Ishikawa (cell line): ENCODE data around the gene SAYSD1.

Source experiments
- CEBPB ChIP-seq: IDR thresholded peaks from 2 replicates; pipeline ENCODE4 v1.6.1; 2012
- CREB1 ChIP-seq: IDR thresholded peaks from 2 replicates; pipeline ENCODE4 v1.6.1; 2012; ENCODE audit warnings: low read depth
- EGR1 ChIP-seq: IDR thresholded peaks from 2 replicates; pipeline ENCODE4 v1.6.1; 2012
- EP300 ChIP-seq: IDR thresholded peaks from 2 replicates; pipeline ENCODE4 v1.6.1; 2012; ENCODE audit warnings: borderline replicate concordance
- FOXM1 ChIP-seq: IDR thresholded peaks from 2 replicates; pipeline ENCODE4 v1.6.1; 2012; ENCODE audit warnings: low read depth, borderline replicate concordance
- NFIC ChIP-seq: IDR thresholded peaks from 2 replicates; pipeline ENCODE4 v1.6.1; 2012
- RAD21 ChIP-seq: IDR thresholded peaks from 2 replicates; pipeline ENCODE4 v1.6.1; 2012; ENCODE audit warnings: low read depth
- TAF1 ChIP-seq: IDR thresholded peaks from 2 replicates; pipeline ENCODE4 v1.6.1; 2012; ENCODE audit warnings: low read depth, mild to moderate bottlenecking
- TCF12 ChIP-seq: IDR thresholded peaks from 2 replicates; pipeline ENCODE4 v1.6.1; 2012; ENCODE audit warnings: low read depth
- TEAD4 ChIP-seq: IDR thresholded peaks from 2 replicates; pipeline ENCODE4 v1.6.1; 2012
- USF1 ChIP-seq: IDR thresholded peaks from 2 replicates; pipeline ENCODE4 v1.6.1; 2012
- YY1 ChIP-seq: IDR thresholded peaks from 2 replicates; pipeline ENCODE4 v1.6.1; 2012; ENCODE audit warnings: low read depth
- ZBTB7A ChIP-seq: IDR thresholded peaks from 2 replicates; pipeline ENCODE4 v1.6.1; 2012; ENCODE audit warnings: low read depth
- TF ChIP-seq, protein P1 (sequence below): IDR thresholded peaks from 2 replicates; pipeline ENCODE4 v1.6.1; 2012
- TF ChIP-seq, protein P2 (sequence below): IDR thresholded peaks from 2 replicates; pipeline ENCODE4 v1.6.1; 2012; ENCODE audit warnings: low read depth, mild to moderate bottlenecking

SAYSD1 gene

DNA sequence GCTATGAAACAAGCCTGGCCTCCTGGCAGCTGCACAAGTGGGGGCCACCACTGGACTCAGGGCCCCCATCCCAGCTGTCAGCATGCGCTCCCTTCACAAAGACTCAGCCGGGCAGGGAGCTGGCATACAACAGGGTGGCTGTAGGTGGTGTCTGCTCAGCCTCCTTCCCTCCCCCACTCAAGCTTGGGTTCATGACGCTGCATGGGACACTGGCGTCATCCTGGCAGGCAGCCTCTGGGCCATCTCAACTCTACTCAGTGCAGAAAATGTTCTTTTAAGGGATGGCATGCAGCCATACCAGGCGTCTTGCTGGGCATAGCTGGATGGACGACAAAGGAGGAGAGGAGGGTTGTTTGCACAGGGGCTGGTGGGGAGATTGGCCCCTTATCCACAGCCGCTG lies 30.5 kb downstream of the SAYSD1 start:
- TF ChIP-seq YY1: no peak
- TF ChIP-seq, protein P1, sequence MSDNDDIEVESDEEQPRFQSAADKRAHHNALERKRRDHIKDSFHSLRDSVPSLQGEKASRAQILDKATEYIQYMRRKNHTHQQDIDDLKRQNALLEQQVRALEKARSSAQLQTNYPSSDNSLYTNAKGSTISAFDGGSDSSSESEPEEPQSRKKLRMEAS: no peak
- no peak for TF ChIP-seq NFIC
- TF ChIP-seq CEBPB: no peak
- no peak for TF ChIP-seq EGR1
- no peak for TF ChIP-seq CREB1
- TF ChIP-seq RAD21: no peak
- TF ChIP-seq USF1: no peak
- no peak for TF ChIP-seq TAF1
- no peak for TF ChIP-seq TEAD4
- TF ChIP-seq FOXM1: no peak
- no peak for TF ChIP-seq ZBTB7A
- TF ChIP-seq, protein P2, sequence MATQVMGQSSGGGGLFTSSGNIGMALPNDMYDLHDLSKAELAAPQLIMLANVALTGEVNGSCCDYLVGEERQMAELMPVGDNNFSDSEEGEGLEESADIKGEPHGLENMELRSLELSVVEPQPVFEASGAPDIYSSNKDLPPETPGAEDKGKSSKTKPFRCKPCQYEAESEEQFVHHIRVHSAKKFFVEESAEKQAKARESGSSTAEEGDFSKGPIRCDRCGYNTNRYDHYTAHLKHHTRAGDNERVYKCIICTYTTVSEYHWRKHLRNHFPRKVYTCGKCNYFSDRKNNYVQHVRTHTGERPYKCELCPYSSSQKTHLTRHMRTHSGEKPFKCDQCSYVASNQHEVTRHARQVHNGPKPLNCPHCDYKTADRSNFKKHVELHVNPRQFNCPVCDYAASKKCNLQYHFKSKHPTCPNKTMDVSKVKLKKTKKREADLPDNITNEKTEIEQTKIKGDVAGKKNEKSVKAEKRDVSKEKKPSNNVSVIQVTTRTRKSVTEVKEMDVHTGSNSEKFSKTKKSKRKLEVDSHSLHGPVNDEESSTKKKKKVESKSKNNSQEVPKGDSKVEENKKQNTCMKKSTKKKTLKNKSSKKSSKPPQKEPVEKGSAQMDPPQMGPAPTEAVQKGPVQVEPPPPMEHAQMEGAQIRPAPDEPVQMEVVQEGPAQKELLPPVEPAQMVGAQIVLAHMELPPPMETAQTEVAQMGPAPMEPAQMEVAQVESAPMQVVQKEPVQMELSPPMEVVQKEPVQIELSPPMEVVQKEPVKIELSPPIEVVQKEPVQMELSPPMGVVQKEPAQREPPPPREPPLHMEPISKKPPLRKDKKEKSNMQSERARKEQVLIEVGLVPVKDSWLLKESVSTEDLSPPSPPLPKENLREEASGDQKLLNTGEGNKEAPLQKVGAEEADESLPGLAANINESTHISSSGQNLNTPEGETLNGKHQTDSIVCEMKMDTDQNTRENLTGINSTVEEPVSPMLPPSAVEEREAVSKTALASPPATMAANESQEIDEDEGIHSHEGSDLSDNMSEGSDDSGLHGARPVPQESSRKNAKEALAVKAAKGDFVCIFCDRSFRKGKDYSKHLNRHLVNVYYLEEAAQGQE: no peak
- TF ChIP-seq EP300: no peak
- TF ChIP-seq TCF12: no peak

DNA sequence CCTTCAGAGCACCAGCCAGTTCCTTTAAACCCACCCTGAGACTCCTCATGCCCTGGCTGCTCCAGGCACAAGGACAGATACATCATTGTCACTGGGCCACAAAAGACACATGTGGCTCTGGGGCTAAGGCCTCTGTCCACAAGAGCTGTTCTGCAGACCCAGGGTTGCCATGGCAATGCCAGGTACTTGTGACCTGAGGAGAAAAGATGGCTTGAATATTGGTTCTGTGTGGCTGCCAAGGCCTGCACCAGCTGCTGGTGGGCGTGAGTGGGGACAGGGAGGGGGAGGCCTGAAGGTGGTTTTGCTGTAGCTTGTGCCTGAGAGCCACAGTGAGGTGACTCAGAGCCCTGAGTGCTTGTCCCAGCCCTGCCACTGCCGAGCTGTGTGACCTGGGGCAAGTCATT lies 31.8 kb downstream of the SAYSD1 start:
- TF ChIP-seq NFIC: no peak
- TF ChIP-seq TEAD4: no peak
- no peak for TF ChIP-seq YY1
- no peak for TF ChIP-seq FOXM1
- TF ChIP-seq RAD21: no peak
- TF ChIP-seq CREB1: no peak
- no peak for TF ChIP-seq EP300
- TF ChIP-seq TAF1: no peak

DNA sequence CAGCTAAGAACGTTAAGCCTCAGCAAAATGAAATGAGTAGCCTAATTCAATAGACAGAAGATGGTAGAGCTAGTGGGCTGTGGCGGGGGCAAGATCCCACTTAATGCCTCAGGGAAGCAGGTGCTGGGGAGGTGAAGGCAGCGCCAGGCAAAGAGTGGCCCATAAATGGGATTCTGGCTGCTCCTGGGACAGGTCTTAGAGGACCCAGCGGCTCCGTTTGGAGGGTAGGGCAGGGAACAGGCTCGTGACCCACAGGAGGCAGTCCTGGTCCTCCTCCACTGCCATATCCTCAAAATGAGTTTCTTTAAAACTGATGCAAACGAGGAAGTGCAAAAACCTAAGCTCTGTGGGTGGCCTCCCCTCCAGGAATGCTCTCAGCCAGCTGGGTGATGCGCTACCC lies 32.7 kb downstream of the SAYSD1 start:
- TF ChIP-seq, protein P1: no peak
- no peak for TF ChIP-seq CEBPB
- TF ChIP-seq, protein P2: no peak
- no peak for TF ChIP-seq TEAD4
- no peak for TF ChIP-seq NFIC
- TF ChIP-seq YY1: no peak
- TF ChIP-seq RAD21: no peak
- TF ChIP-seq TCF12: no peak

- TF ChIP-seq USF1: no peak
- no peak for TF ChIP-seq EP300
- TF ChIP-seq YY1: no peak
Observed at GRCh38 chr6:39080246-39080875, 34.6 kb downstream of the SAYSD1 start.

DNA sequence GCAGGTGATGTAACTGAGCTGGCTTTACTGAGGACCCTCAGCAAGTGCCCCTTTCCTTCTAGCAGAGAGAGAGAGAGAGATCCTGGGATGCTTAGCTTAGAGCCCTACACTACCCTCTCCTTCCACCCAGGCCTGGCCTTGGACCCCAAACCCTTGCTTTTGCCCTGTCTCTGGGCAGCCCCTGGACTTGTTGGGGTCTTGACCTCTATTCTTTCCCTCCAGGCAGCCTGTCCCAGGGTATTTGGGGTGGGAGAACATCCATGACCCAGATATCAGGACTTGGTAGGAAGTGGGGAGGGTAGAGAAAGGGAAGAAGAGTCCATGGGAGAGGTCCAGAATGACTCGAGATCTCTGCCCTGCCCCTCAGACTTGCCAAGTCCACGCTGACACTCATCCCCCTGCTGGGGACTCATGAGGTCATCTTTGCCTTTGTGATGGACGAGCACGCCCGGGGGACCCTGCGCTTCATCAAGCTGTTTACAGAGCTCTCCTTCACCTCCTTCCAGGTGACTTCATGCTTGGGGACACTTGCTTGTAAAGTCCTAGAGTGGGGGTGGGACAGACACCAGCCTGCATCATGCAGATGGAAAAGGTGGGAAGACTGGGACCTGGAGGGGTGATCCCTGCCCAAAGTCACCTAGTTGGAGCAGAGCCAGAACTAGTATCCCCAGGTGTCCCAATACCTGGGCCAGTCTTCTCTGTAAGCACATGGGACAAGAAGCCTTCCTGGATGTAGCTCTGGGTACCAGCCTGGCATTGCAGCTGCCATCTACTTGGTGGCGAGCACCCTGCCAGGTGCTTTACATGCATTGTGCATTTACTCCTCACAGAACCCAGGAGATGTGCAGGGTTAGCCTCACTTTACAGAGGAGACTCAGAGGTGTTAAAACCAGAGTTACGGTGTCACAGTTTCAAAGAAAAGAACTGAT lies 35.5 kb downstream of the SAYSD1 start:
- no peak for TF ChIP-seq RAD21
- TF ChIP-seq CREB1: no peak
- TF ChIP-seq TCF12: no peak
- TF ChIP-seq TEAD4: no peak
- TF ChIP-seq, protein P2: no peak
- no peak for TF ChIP-seq NFIC
- TF ChIP-seq EGR1: no peak
- TF ChIP-seq FOXM1: no peak
- no peak for TF ChIP-seq CEBPB
- TF ChIP-seq, protein P1: no peak
- no peak for TF ChIP-seq ZBTB7A
- no peak for TF ChIP-seq EP300
- TF ChIP-seq TAF1: no peak
- TF ChIP-seq USF1: no peak
